Heart left ventricle (tissue), 16 donors: Measurements from ENCODE around the gene ZBTB24. TPM values are rescaled to one million over a fixed set of nuclear protein-coding genes. Genes with fewer than 3 reads are reported as not detected.

Source experiments
- ATAC-seq, 4 donors: fragments of 200-7000 bp; cut with Tn5 transposase; one replicate each; pipeline ENCODE4 v1.9.1; 2020 to 2022; ENCODE audit warnings: moderate library complexity in 4 of 4, mild to moderate bottlenecking in 3 of 4, moderate number of reproducible peaks in 1 of 4
- DNase-seq, 5 donors: peaks; one replicate each; pipeline ENCODE4 v3.0.0-alpha.2; 2020
- H3K27ac ChIP-seq, 12 donors: fragments of 200-600 bp; sonication (generic) in 4 of 12; one replicate each; pipeline versions ENCODE4 v1.5.0 to v1.8.0; 2016 to 2022; ENCODE audit warnings: mild to moderate bottlenecking in 2 of 12
- H3K27me3 ChIP-seq, 9 donors: fragments of 200-600 bp; sonication (generic) in 2 of 9; one replicate each; pipeline versions ENCODE4 v1.5.1 to v1.8.0; 2016 to 2022; ENCODE audit warnings: mild to moderate bottlenecking in 3 of 9
- H3K36me3 ChIP-seq, 9 donors: fragments of 200-600 bp; sonication (generic) in 2 of 9; one replicate each; pipeline versions ENCODE4 v1.5.0 to v1.8.0; 2018 to 2022; ENCODE audit warnings: mild to moderate bottlenecking in 2 of 9
- H3K4me1 ChIP-seq, 12 donors: fragments of 200-600 bp; sonication (generic) in 4 of 12; one replicate each; pipeline versions ENCODE4 v1.5.0 to v1.8.0; 2016 to 2022; ENCODE audit warnings: mild to moderate bottlenecking in 3 of 12
- H3K4me3 ChIP-seq, 12 donors: fragments of 200-600 bp; sonication (generic) in 4 of 12; one replicate each; pipeline versions ENCODE4 v1.5.0 to v1.8.0; 2017 to 2022; ENCODE audit warnings: mild to moderate bottlenecking in 9 of 12, moderate library complexity in 4 of 12
- H3K9me3 ChIP-seq, 12 donors: fragments of 200-600 bp; sonication (generic) in 4 of 12; one replicate each; pipeline versions ENCODE4 v1.5.0 to v1.8.0; 2016 to 2022; ENCODE audit warnings: mild to moderate bottlenecking in 1 of 12
- POLR2A ChIP-seq, 2 donors: fragments of 450-650 bp; IDR thresholded peaks; one replicate each; pipeline ENCODE4 v1.6.1; 2017; ENCODE audit warnings: antibody characterized with exemption in 2 of 2, mild to moderate bottlenecking in 2 of 2, moderate library complexity in 2 of 2
- WGBS, 4 donors: extraction: QIAGEN DNeasy Blood & Tissue Kit in 2 of 4; methylation state at CpG; one replicate each; pipeline versions ENCODE4 v1.1.5 to v1.1.7; 2013 to 2018; 5-methylcytosine and 5-hydroxymethylcytosine counted together
- intact Hi-C, 10 donors: fragments of 100-400 bp; cut with DNase I; formaldehyde crosslinking; loops; one replicate each; pipeline versions ENCODE4 v1.11.1 to v1.14.2; 2022
- polyA plus RNA-seq, 2 donors: library from polyadenylated mRNA; stranded (reverse); fragments of 200-250 nt; gene quantifications; one replicate each; pipeline ENCODE4 v1.2.3, GENCODE V29; 2013
- total RNA-seq, 9 donors: library from RNA; depleted of rRNA in 2 of 9; stranded (reverse); fragments of >200 nt in 2 of 9; fragmentation: NEBNext Ultra II Directional in 3 of 9; extraction: Animal tissue kit (Norgen Biotek cat#: 25700) in 3 of 9; gene quantifications; one replicate each; pipeline versions ENCODE4 v1.1.0 to v1.2.4, GENCODE V29; 2016 to 2023
- TF ChIP-seq, protein P1 (sequence below), 12 donors: fragments of 200-600 bp; sonication (generic) in 4 of 12; IDR thresholded peaks; one replicate each; pipeline versions ENCODE4 v1.5.0 to v1.8.0; 2018 to 2022; ENCODE audit warnings: antibody characterized with exemption in 12 of 12, mild to moderate bottlenecking in 5 of 12
- donor health status: ischemic (EF 13 %, LVEDD 7.1; RV severe dilation, severe dysfunction).
- donor health status: healthy with polysubstance abuse.
- donor health status: DM: no; HTN: yes; CAD: no.
- donor health status: DM: no; HTN: no; CAD: no.
- donor health status: ischemic (EF 25% LVEDD 6.9; RV normal size, moderate dysfunction).
- donor health status: ischemic (EF 25% LVEDD 5.7; RV mildly dilated, moderate dysfunction).
- donor health status: healthy.
- donor health status: DM: yes; HTN: yes; CAD: no.
- donor health status: ischemic (EF 35%, LVEDD 5.7; RV mildly dilated, moderate dysfunction).
- donor health status: nonischemic (EF 11% LVEDD 7.7; RV severe dilation, severe dysfunction).
- donor health status: DM: yes; HTN: yes; CAD: no.
- donor health status: PGD.
- donor health status: ischemic (EF 29% LVEDD 5.4; RV normal size, mild dysfunction).
- donor health status: nonischemic (EF 23%, LVEDD 6.1; RV moderate dilation, normal function).

The ZBTB24 gene
- total and polyA plus RNA-seq, 11 donors, result 1.9 to 4.8 (median 2.9) TPM

DNA sequence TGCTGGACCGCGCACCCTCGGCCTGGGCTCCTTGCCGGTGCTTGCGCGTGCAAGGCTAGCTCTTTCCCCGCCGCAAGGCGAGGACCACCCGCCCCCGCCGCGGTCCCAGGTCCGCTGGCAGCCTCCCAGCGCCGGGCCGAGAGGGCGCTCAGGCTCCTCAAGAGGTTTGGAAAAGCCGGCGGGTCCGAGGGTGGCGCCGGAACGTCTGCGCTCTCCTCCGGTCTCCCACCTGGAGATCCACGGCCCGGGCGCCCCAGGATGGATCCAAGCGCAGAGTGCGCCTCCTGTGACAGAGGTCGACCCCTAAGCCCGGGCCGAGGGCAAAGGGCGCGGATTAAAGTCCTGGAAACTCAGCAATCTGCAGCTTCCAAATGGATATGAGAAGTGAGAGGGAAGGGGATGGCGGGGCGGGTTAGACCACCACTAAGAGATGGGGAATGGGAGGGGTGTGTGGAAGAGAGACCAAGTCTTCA lies 26.9 kb downstream of the ZBTB24 start:
- DNase-seq (peak in 2 of 5 donors; percentile 48), ATAC-seq (no peak)
- whole genome bisulfite sequencing, 4 donors, result 9 to 12% (median 11%) methylated on average over 38 of the region's 38 CpGs
- intact Hi-C loops, result loop anchor here in 5 of 10 donors (5.0 to 10.0 kb wide), 3 partner anchors 69 to 74 kb away; partner anchors contain the start of gene CD164 (in 4 of the 5)
- H3K27ac ChIP-seq, result peak overlapping the region in 11 of 12 donors; percentile 21 to 94 (median 73)
- H3K27me3 ChIP-seq, result no peaks in the 10 kb centered on the region
- peaks cover 0 to 52% (median 26%) of the 10 kb centered on the region in 12 donors for H3K4me1 ChIP-seq
- TF ChIP-seq, protein P1, sequence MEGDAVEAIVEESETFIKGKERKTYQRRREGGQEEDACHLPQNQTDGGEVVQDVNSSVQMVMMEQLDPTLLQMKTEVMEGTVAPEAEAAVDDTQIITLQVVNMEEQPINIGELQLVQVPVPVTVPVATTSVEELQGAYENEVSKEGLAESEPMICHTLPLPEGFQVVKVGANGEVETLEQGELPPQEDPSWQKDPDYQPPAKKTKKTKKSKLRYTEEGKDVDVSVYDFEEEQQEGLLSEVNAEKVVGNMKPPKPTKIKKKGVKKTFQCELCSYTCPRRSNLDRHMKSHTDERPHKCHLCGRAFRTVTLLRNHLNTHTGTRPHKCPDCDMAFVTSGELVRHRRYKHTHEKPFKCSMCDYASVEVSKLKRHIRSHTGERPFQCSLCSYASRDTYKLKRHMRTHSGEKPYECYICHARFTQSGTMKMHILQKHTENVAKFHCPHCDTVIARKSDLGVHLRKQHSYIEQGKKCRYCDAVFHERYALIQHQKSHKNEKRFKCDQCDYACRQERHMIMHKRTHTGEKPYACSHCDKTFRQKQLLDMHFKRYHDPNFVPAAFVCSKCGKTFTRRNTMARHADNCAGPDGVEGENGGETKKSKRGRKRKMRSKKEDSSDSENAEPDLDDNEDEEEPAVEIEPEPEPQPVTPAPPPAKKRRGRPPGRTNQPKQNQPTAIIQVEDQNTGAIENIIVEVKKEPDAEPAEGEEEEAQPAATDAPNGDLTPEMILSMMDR (IDR thresholded peaks at IDR 0.05), result no peak
- TF ChIP-seq POLR2A (IDR thresholded peaks at IDR 0.05), result no peak
- H3K9me3 ChIP-seq, result peaks cover 0 to 2% (median 0%) of the 10 kb centered on the region in 12 donors
- peaks cover 0 to 25% (median 4%) of the 10 kb centered on the region in 9 donors for H3K36me3 ChIP-seq
- H3K4me3 ChIP-seq, result peak overlapping the region; percentile 57 to 93 (median 76)

DNA sequence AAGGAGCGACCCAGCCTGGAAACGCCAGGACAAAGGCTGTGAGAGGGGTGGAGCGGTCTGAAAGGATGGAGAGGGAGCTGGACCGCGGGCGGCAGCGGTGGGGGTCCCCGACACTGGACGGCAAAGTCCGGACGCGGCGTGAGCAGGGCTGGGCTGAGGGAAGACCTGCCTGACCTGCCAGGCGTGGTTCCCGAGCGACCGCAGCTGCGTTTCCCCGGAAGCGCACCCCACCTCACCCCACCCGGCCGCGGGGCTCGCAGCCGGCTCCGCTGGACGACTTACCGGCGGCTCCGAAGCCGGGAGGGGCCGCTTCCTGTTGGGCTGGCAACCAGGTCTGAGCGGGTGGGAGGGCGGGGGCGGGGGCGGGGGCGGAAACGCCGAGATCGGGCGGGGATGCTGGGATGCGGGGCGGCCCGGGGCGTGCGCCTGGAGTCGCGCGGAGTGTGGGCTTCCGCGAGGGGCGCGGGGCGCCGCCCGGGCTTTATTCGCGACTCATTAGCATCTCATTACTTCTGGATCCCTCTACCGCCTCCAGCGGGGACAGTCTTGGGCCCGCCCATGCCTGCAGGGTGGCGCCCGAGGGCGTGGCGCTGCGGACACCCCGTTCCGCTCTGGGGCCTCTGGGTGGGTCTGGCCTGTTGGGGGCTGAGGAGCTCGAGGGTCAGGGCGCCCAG lies 27.4 kb downstream of the ZBTB24 start, which contains the start of gene MICAL1:
Gene MICAL1, minus strand, starts transcription at position 336 of the 674 bp plus-strand sequence. CDS start 1,576 bp downstream, outside the sequence.
- peaks cover 0 to 24% (median 3%) of the 10 kb centered on the region in 9 donors for H3K36me3 ChIP-seq
- peaks cover 0 to 54% (median 26%) of the 10 kb centered on the region in 12 donors for H3K4me1 ChIP-seq
- DNase-seq (peak; percentile 63 to 86 (median 77)), ATAC-seq (peak; percentile 61 to 83 (median 72))
- peak in 1 of 2 donors; percentile 37 for TF ChIP-seq POLR2A (IDR thresholded peaks at IDR 0.05)
- TF ChIP-seq, protein P1 (IDR thresholded peaks at IDR 0.05), result peak in 9 of 12 donors; percentile 14 to 53 (median 36)
- H3K27me3 ChIP-seq, result no peaks in the 10 kb centered on the region
- peak within 1 kb of the TSS; percentile 35 to 94 (median 74) for H3K27ac ChIP-seq
- WGBS, 4 donors, result 0 to 1% (median 0%) methylated on average over 28 to 70 of the region's 70 CpGs
- H3K9me3 ChIP-seq, result no peaks in the 10 kb centered on the region
- intact Hi-C loops, result loop anchor here in 5 of 10 donors (2.0 to 10.0 kb wide), 4 partner anchors 23 to 73 kb away; partner anchors contain the start of gene CD164 (in 4 of the 5)
- peak within 1 kb of the TSS; percentile 57 to 93 (median 76) for H3K4me3 ChIP-seq

GRCh38 chr6:109454496-109455436 lies 28.3 kb downstream of the ZBTB24 start:
- TF ChIP-seq, protein P1 (IDR thresholded peaks at IDR 0.05), result no peak
- no peak for TF ChIP-seq POLR2A (IDR thresholded peaks at IDR 0.05)
- Histone ChIP-seq H3K27me3 (no peaks in the 10 kb centered on the region), H3K4me1 (peaks cover 0 to 62% (median 26%) of the 10 kb centered on the region in 12 donors), H3K9me3 (no peaks in the 10 kb centered on the region), H3K27ac (peak overlapping the region; percentile 35 to 94 (median 72)), H3K36me3 (peaks cover 0 to 24% (median 3%) of the 10 kb centered on the region in 9 donors), H3K4me3 (peak overlapping the region; percentile 57 to 93 (median 76))
- peak in 3 of 4 donors; percentile 7 to 38 (median 10) for ATAC-seq
- intact Hi-C loops, result loop anchor here in 5 of 10 donors (2.0 to 10.0 kb wide), 4 partner anchors 24 to 72 kb away; partner anchors contain the start of gene CD164 (in 4 of the 5)
- WGBS, 4 donors, result 2 to 47% (median 12%) methylated on average over 18 to 48 of the region's 48 CpGs
- peak; percentile 43 to 72 (median 47) for DNase-seq
